Endothelial cell of umbilical vein (primary cell): Measurements from ENCODE around the gene CST1. TPM values are rescaled to one million over a fixed set of nuclear protein-coding genes. Genes with fewer than 3 reads are reported as not detected.

Source experiments
- BruUV-seq: library from RNA; stranded (reverse); fragments of 400-500 nt; replicated peaks from 2 replicates; lab custom pipeline; 2021; lab: Mats Ljungman, UMichigan
- CTCF ChIA-PET: fragments of 300-600, 350-600 bp; sonication (Branson Sonifier 250); formaldehyde crosslinking; loops from one replicate; lab custom pipeline; 2021; ENCODE audit warnings: antibody characterized with exemption, inconsistent platforms; lab: Charles Lee
- POLR2A ChIA-PET: fragments of 300-600, 350-600 bp; sonication (Branson Sonifier 250); formaldehyde crosslinking; loops from one replicate; lab custom pipeline; 2021; ENCODE audit warnings: antibody characterized with exemption, inconsistent platforms; lab: Charles Lee
- DNase-seq: peaks from one replicate; pipeline ENCODE4 v3.0.0-alpha.2; 2011; ENCODE audit warnings: low read depth, low spot score
- FAIRE-seq: peaks from 2 replicates; lab custom pipeline; 2011; peaks lifted over from hg19 to GRCh38; lab: Jason Lieb, UNC
- H2AFZ ChIP-seq: 2 replicates; pipeline ENCODE4 v1.6.0; 2012; ENCODE audit warnings: low read depth, low read length, control low read depth, inconsistent platforms
- H3K27ac ChIP-seq: 2 replicates; pipeline ENCODE4 v1.5.1; 2011; ENCODE audit warnings: low read depth, mild to moderate bottlenecking, control low read depth, low read length, moderate library complexity; ENCODE audit not compliant: insufficient read depth
- H3K27me3 ChIP-seq, 2 experiments: 2 replicates each; pipeline versions ENCODE4 v1.6.0 to v1.6.1; 2011; ENCODE audit warnings: low read length in 2 of 2, mixed read lengths in 1 of 2; ENCODE audit not compliant: control insufficient read depth in 2 of 2, insufficient read depth in 2 of 2
- H3K36me3 ChIP-seq, 2 experiments: 2 replicates in 1 of 2; 3 replicates in 1 of 2; pipeline ENCODE4 v1.5.1; 2011; ENCODE audit warnings: low read length in 2 of 2, mild to moderate bottlenecking in 1 of 2, moderate library complexity in 1 of 2; ENCODE audit not compliant: control insufficient read depth in 2 of 2, insufficient read depth in 2 of 2; ENCODE audit errors: extremely low read depth in 1 of 2
- H3K4me1 ChIP-seq: 3 replicates; pipeline ENCODE4 v1.5.1; 2011; ENCODE audit warnings: mild to moderate bottlenecking, low read length; ENCODE audit not compliant: control insufficient read depth, insufficient read depth; ENCODE audit errors: extremely low read depth
- H3K4me2 ChIP-seq: 2 replicates; pipeline ENCODE4 v1.6.1; 2011; ENCODE audit warnings: low read length, control low read depth, mixed read lengths; ENCODE audit not compliant: insufficient read depth
- H3K4me3 ChIP-seq, 3 experiments: fragments of 200-600 bp in 1 of 3; sonication (generic), shearing (Covaris generic) in 1 of 3; replicated peaks in 1 of 3; 2 replicates each; pipeline ENCODE4 v1.5.1; 2011 to 2016; ENCODE audit warnings: control low read depth in 3 of 3, low read length in 3 of 3, mild to moderate bottlenecking in 2 of 3, inconsistent platforms in 1 of 3, low read depth in 1 of 3, moderate library complexity in 1 of 3; ENCODE audit not compliant: insufficient read depth in 1 of 3
- H3K79me2 ChIP-seq: 2 replicates; pipeline ENCODE4 v1.6.0; 2012; ENCODE audit warnings: low read length, inconsistent platforms; ENCODE audit not compliant: control insufficient read depth, insufficient read depth
- H3K9ac ChIP-seq: replicated peaks from 2 replicates; pipeline ENCODE3; 2011; ENCODE audit warnings: low read length, control low read depth; ENCODE audit not compliant: insufficient read depth; ENCODE audit errors: extremely low read depth
- H3K9me1 ChIP-seq: replicated peaks from 3 replicates; pipeline ENCODE4 v1.6.0; 2011; ENCODE audit warnings: mild to moderate bottlenecking, low read length; ENCODE audit not compliant: control insufficient read depth, insufficient read depth; ENCODE audit errors: extremely low read depth
- H3K9me3 ChIP-seq: replicated peaks from 2 replicates; pipeline ENCODE4 v1.5.1; 2012; ENCODE audit warnings: low read length, inconsistent platforms; ENCODE audit not compliant: control insufficient read depth, insufficient read depth
- H4K20me1 ChIP-seq: replicated peaks from 2 replicates; pipeline ENCODE3; 2011; ENCODE audit warnings: mild to moderate bottlenecking, low read length; ENCODE audit not compliant: control insufficient read depth, insufficient read depth; ENCODE audit errors: extremely low read depth
- CTCF ChIP-seq, 2 donors: IDR thresholded peaks; 1 replicate in 1 of 2; 2 replicates in 1 of 2; pipeline ENCODE4 v1.5.1; 2011; ENCODE audit warnings: low read length in 2 of 2, mild to moderate bottlenecking in 2 of 2, moderate library complexity in 2 of 2, control low read depth in 1 of 2, inconsistent platforms in 1 of 2, low read depth in 1 of 2; ENCODE audit not compliant: insufficient read depth in 1 of 2; ENCODE audit errors: extremely low read depth in 1 of 2
- EZH2 ChIP-seq: IDR thresholded peaks from 2 replicates; pipeline ENCODE4 v1.6.1; 2012; ENCODE audit warnings: borderline replicate concordance, low read depth, mild to moderate bottlenecking, moderate library complexity, low read length, inconsistent platforms; ENCODE audit not compliant: severe bottlenecking
- FOS ChIP-seq: IDR thresholded peaks from 2 replicates; pipeline ENCODE4 v1.6.1; 2011; ENCODE audit warnings: mild to moderate bottlenecking, low read length, moderate library complexity, borderline replicate concordance; ENCODE audit not compliant: insufficient read depth
- GATA2 ChIP-seq: IDR thresholded peaks from 2 replicates; pipeline ENCODE4 v1.7.0; 2011; ENCODE audit warnings: low read depth, mild to moderate bottlenecking, moderate library complexity, mixed read lengths, low read length; ENCODE audit not compliant: insufficient read length, insufficient read depth
- JUN ChIP-seq: IDR thresholded peaks from 2 replicates; pipeline ENCODE4 v1.6.1; 2011; ENCODE audit warnings: borderline replicate concordance, low read depth; ENCODE audit not compliant: insufficient read length, insufficient read depth
- MAX ChIP-seq: IDR thresholded peaks from 2 replicates; pipeline ENCODE4 v1.6.1; 2011; ENCODE audit not compliant: insufficient read depth, insufficient read length
- MYC ChIP-seq: IDR thresholded peaks from one replicate; pipeline ENCODE4 v1.6.1; 2011; ENCODE audit warnings: mild to moderate bottlenecking, low read depth, low read length
- POLR2A ChIP-seq: IDR thresholded peaks from 2 replicates; pipeline ENCODE4 v1.6.1; 2012; ENCODE audit warnings: low read depth, mild to moderate bottlenecking, control low read depth, low read length
- POLR2AphosphoS5 ChIP-seq: IDR thresholded peaks from 2 replicates; pipeline ENCODE4 v1.6.1; 2012; ENCODE audit warnings: low read depth, mild to moderate bottlenecking, control low read depth, low read length, moderate library complexity; ENCODE audit not compliant: insufficient read depth
- dilution Hi-C: fragments of 300-500 bp; cut with MboI; formaldehyde crosslinking; loops from one replicate; pipeline ENCODE4 v1.15.0; 2019; ENCODE audit warnings: low sequenced_read_pairs; ENCODE audit not compliant: extremely low pct_ligation_motif_present
- intact Hi-C: fragments of 100-400 bp; cut with micrococcal nuclease; formaldehyde crosslinking; loops from one replicate; pipeline ENCODE4 v1.10.0; 2022
- polyA plus RNA-seq, 4 experiments: library from polyadenylated mRNA; depleted of rRNA in 3 of 4; stranded (reverse) in 3 of 4; unstranded in 1 of 4; fragments of >200 nt; gene quantifications; 2 replicates each; pipeline versions ENCODE4 v1.2.1 to v1.2.3, GENCODE V29; 2011 to 2012; ENCODE audit warnings: missing spikeins in 1 of 4
- total RNA-seq: library from RNA; stranded (reverse); gene quantifications from 2 replicates; pipeline ENCODE4 v1.2.3, GENCODE V29; 2021

Gene CST1
- total and polyA plus RNA-seq, 2 donors (not counting 3 experiments of a cell fraction or from before 2014, with no cell fraction given) = 0.19 to 2.2 TPM

- no peak overlapping the region for H3K4me2 ChIP-seq
These were observed 22.8 kb upstream of the CST1 start for GRCh38 chr20:23773579-23773978.

More at GRCh38 chr20:23773579-23773978, 22.8 kb upstream of the CST1 start:
- CTCF ChIA-PET = no interaction called here
- peaks cover 5 to 14% of the 10 kb centered on the region in 2 experiments for H3K27me3 ChIP-seq
- TF ChIP-seq JUN (no peak), GATA2 (no peak), MYC (no peak), POLR2AphosphoS5 (no peak), POLR2A (no peak), CTCF (IDR thresholded peaks at IDR 0.05; ENCODE audit: extremely low read depth in 1 of 2, insufficient read depth in 1 of 2, low read depth in 1 of 2, low read length in 2 of 2) (no peak), FOS (no peak), MAX (no peak), EZH2 (no peak)
- DNase-seq = no peak
- H3K4me3 ChIP-seq = no peak overlapping the region
- H2AFZ ChIP-seq = no peak overlapping the region
- H3K4me1 ChIP-seq = no peaks in the 10 kb centered on the region
- no TSS peak for BruUV-seq
- POLR2A ChIA-PET = no interaction called here
- no peak overlapping the region for H3K9ac ChIP-seq
- no peak overlapping the region for H3K27ac ChIP-seq
- H3K79me2 ChIP-seq = no peaks in the 10 kb centered on the region
- H3K9me3 ChIP-seq = no peaks in the 10 kb centered on the region
- dilution Hi-C loops (no loop called here), intact Hi-C loops (no loop called here)
- H3K9me1 ChIP-seq = no peaks in the 10 kb centered on the region
- FAIRE-seq = no peak
- no peaks in the 10 kb centered on the region for H3K36me3 ChIP-seq
- H4K20me1 ChIP-seq = no peaks in the 10 kb centered on the region
